Neural progenitor cell (in vitro differentiated cells): Measurements from ENCODE around the gene MDM4. TPM values are rescaled to one million over a fixed set of nuclear protein-coding genes. Genes with fewer than 3 reads are reported as not detected.
A peak's percentile ranks its signal among the peaks of the same experiment; 100 is the strongest.
"Not testable (repeated sequence)": the region's sequence is repeated elsewhere in the genome, so short reads cannot be mapped to it uniquely, and the experiment has no call there.

ENCODE experiments used
- DNase-seq: peaks from one replicate; pipeline ENCODE4 v3.0.0-alpha.2; 2016; ENCODE audit warnings: low spot score
- H2AFZ ChIP-seq: fragments of 200-600 bp; sonication (generic); replicated peaks from 2 replicates; pipeline ENCODE4 v1.6.1; 2016; ENCODE audit warnings: antibody characterized with exemption
- H3F3A ChIP-seq: fragments of 200-600 bp; sonication (generic); 2 replicates; pipeline ENCODE4 v1.6.1; 2016; ENCODE audit warnings: antibody characterized with exemption, low read depth
- H3K27ac ChIP-seq: fragments of 200-600 bp; sonication (generic); 2 replicates; pipeline ENCODE4 v1.5.1; 2016; ENCODE audit warnings: mild to moderate bottlenecking
- H3K27me3 ChIP-seq: fragments of 200-600 bp; sonication (generic); 2 replicates; pipeline ENCODE4 v1.6.1; 2016; ENCODE audit warnings: mild to moderate bottlenecking, moderate library complexity
- H3K36me3 ChIP-seq: fragments of 200-600 bp; sonication (generic); 2 replicates; pipeline ENCODE4 v1.5.1; 2016
- H3K4me1 ChIP-seq: fragments of 200-600 bp; sonication (generic); 2 replicates; pipeline ENCODE4 v1.6.1; 2016; ENCODE audit warnings: mixed run types
- H3K4me2 ChIP-seq: fragments of 200-600 bp; sonication (generic); 2 replicates; pipeline ENCODE4 v1.6.1; 2016
- H3K4me3 ChIP-seq: fragments of 200-600 bp; sonication (generic); 2 replicates; pipeline ENCODE4 v1.5.1; 2016
- H3K79me2 ChIP-seq: fragments of 200-600 bp; sonication (generic); 2 replicates; pipeline ENCODE4 v1.6.1; 2016; ENCODE audit warnings: low read depth
- H3K9ac ChIP-seq: fragments of 200-600 bp; sonication (generic); 2 replicates; pipeline ENCODE4 v1.6.1; 2016
- H3K9me3 ChIP-seq: fragments of 200-600 bp; sonication (generic); 2 replicates; pipeline ENCODE4 v1.5.1; 2016; ENCODE audit warnings: low read depth
- H4K20me1 ChIP-seq: fragments of 200-600 bp; sonication (generic); 2 replicates; pipeline ENCODE4 v1.6.1; 2016; ENCODE audit warnings: low read depth
- H3K27ac Mint-ChIP-seq: 3 replicates; pipeline ENCODE4 v1.8.0; 2021; ENCODE audit warnings: mixed read lengths
- H3K27me3 Mint-ChIP-seq: 2 replicates; pipeline ENCODE4 v1.8.0; 2022; ENCODE audit warnings: low read depth, mild to moderate bottlenecking, inconsistent platforms, moderate library complexity, mixed read lengths; ENCODE audit not compliant: insufficient read depth
- H3K36me3 Mint-ChIP-seq: 3 replicates; pipeline ENCODE4 v1.8.0; 2021; ENCODE audit warnings: mixed read lengths
- H3K4me1 Mint-ChIP-seq: 3 replicates; pipeline ENCODE4 v1.8.0; 2021; ENCODE audit warnings: mixed read lengths
- H3K4me3 Mint-ChIP-seq: 3 replicates; pipeline ENCODE4 v1.8.0; 2021; ENCODE audit warnings: mild to moderate bottlenecking, moderate library complexity, mixed read lengths
- H3K9me3 Mint-ChIP-seq: 3 replicates; pipeline ENCODE4 v1.8.0; 2020; ENCODE audit warnings: mixed read lengths
- CTCF ChIP-seq: fragments of 200-600 bp; sonication (generic); IDR thresholded peaks from 2 replicates; pipeline ENCODE4 v1.5.1; 2017; ENCODE audit warnings: antibody characterized with exemption, mild to moderate bottlenecking
- EZH2 ChIP-seq: fragments of 200-600 bp; sonication (generic); IDR thresholded peaks from 2 replicates; pipeline ENCODE4 v1.6.1; 2017; ENCODE audit warnings: antibody characterized with exemption, mild to moderate bottlenecking, moderate library complexity
- EZH2phosphoT487 ChIP-seq: fragments of 200-600 bp; sonication (generic); IDR thresholded peaks from 2 replicates; pipeline ENCODE4 v1.6.1; 2017; ENCODE audit warnings: antibody characterized with exemption
- total RNA-seq: library from RNA; depleted of rRNA; stranded (reverse); fragments of >200 nt; gene quantifications from 2 replicates; pipeline ENCODE4 v1.2.3, GENCODE V29; 2015; ENCODE audit warnings: low replicate concordance

Gene MDM4
- total RNA-seq, 1 donor from 2014 or later = 72.9 TPM

GRCh38 chr1:204513117-204513716 is 3.0 kb upstream of the MDM4 start:
- Histone ChIP-seq H2AFZ (no peak overlapping the region), H3K9ac (no peak overlapping the region), H3K27me3 (no peaks in the 10 kb centered on the region), H3K79me2 (peaks cover 21% of the 10 kb centered on the region), H3K36me3 (no peaks in the 10 kb centered on the region), H4K20me1 (peaks cover 2% of the 10 kb centered on the region), H3K9me3 (no peaks in the 10 kb centered on the region), H3K27ac (no peak overlapping the region), H3K4me1 (peaks cover 6% of the 10 kb centered on the region), H3K4me3 (no peak overlapping the region), H3K4me2 (no peak overlapping the region), H3F3A (peaks cover 12% of the 10 kb centered on the region)
- TF ChIP-seq EZH2phosphoT487 = no peak
- TF ChIP-seq CTCF = no peak
- no peak for TF ChIP-seq EZH2
- Mint-ChIP-seq H3K9me3 (no peaks in the 10 kb centered on the region), H3K4me3 (no peak overlapping the region), H3K36me3 (peaks cover 3% of the 10 kb centered on the region), H3K27ac (no peak overlapping the region), H3K27me3 (peaks cover 8% of the 10 kb centered on the region), H3K4me1 (peaks cover 5% of the 10 kb centered on the region)
- DNase-seq = no peak

- H2AFZ ChIP-seq = peak overlapping the region; percentile 23
- H3K27me3 Mint-ChIP-seq = peaks cover 8% of the 10 kb centered on the region
Observed at GRCh38 chr1:204514828-204515227, 1.4 kb upstream of the MDM4 start.

GRCh38 chr1:204517382-204517781 is 1.2 kb downstream of the MDM4 start:
- H3K27ac ChIP-seq, H3K27me3 ChIP-seq, DNase-seq, H3K9ac ChIP-seq, H3K27ac Mint-ChIP-seq, H3K4me3 Mint-ChIP-seq, H2AFZ ChIP-seq, H3K9me3 ChIP-seq, H3K4me1 Mint-ChIP-seq, H3K27me3 Mint-ChIP-seq, H3K36me3 ChIP-seq, H3K9me3 Mint-ChIP-seq, H3K4me1 ChIP-seq: not testable (repeated sequence)
- peaks cover 35% of the 10 kb centered on the region for H4K20me1 ChIP-seq
- peaks cover 62% of the 10 kb centered on the region for H3K79me2 ChIP-seq
- H3F3A ChIP-seq = peaks cover 12% of the 10 kb centered on the region
- H3K4me3 ChIP-seq = peak overlapping the region; percentile 88
- peak overlapping the region; percentile 79 for H3K4me2 ChIP-seq
- peaks cover 22% of the 10 kb centered on the region for H3K36me3 Mint-ChIP-seq

More at GRCh38 chr1:204514828-204515227, 1.4 kb upstream of the MDM4 start:
- H3K4me1 Mint-ChIP-seq = peaks cover 7% of the 10 kb centered on the region
- H3K79me2 ChIP-seq = peaks cover 37% of the 10 kb centered on the region
- H3K36me3 Mint-ChIP-seq = peaks cover 12% of the 10 kb centered on the region
- no peak overlapping the region for H3K9ac ChIP-seq
- peak overlapping the region; percentile 11 for H3K4me3 Mint-ChIP-seq
- H3K4me2 ChIP-seq = no peak overlapping the region
- peaks cover 12% of the 10 kb centered on the region for H3F3A ChIP-seq
- TF ChIP-seq CTCF = no peak
- no peak for TF ChIP-seq EZH2phosphoT487
- TF ChIP-seq EZH2 = no peak
- H3K27ac Mint-ChIP-seq = no peak overlapping the region
- no peaks in the 10 kb centered on the region for H3K9me3 Mint-ChIP-seq
- peaks cover 6% of the 10 kb centered on the region for H3K4me1 ChIP-seq
- H3K27ac ChIP-seq = no peak overlapping the region
- no peaks in the 10 kb centered on the region for H3K36me3 ChIP-seq
- DNase-seq = no peak
- H3K4me3 ChIP-seq = no peak overlapping the region
- H4K20me1 ChIP-seq = peaks cover 12% of the 10 kb centered on the region
- H3K27me3 ChIP-seq = no peaks in the 10 kb centered on the region
- no peaks in the 10 kb centered on the region for H3K9me3 ChIP-seq
